Mesendoderm (in vitro differentiated cells): ENCODE data around the gene PLEKHG7.
"Not testable (repeated sequence)": the region's sequence is repeated elsewhere in the genome, so short reads cannot be mapped to it uniquely, and the experiment has no call there.

Experiments used
- DNase-seq: peaks from one replicate; pipeline ENCODE4 v3.0.0; 2013
- H2AK5ac ChIP-seq: 2 replicates; pipeline ENCODE4 v1.6.1; 2013; ENCODE audit warnings: low read length, inconsistent platforms
- H2BK120ac ChIP-seq: 2 replicates; pipeline ENCODE4 v1.6.1; 2013; ENCODE audit warnings: low read depth, mild to moderate bottlenecking, low read length, moderate library complexity, mixed read lengths
- H2BK15ac ChIP-seq: replicated peaks from 2 replicates; pipeline ENCODE4 v1.6.1; 2013; ENCODE audit warnings: low read depth, mild to moderate bottlenecking, moderate library complexity
- H2BK5ac ChIP-seq: 2 replicates; pipeline ENCODE4 v1.6.1; 2013; ENCODE audit warnings: low read length, inconsistent platforms
- H3K18ac ChIP-seq: 2 replicates; pipeline ENCODE4 v1.6.1; 2013; ENCODE audit warnings: mild to moderate bottlenecking, low read length, mixed read lengths
- H3K23ac ChIP-seq: one replicate; pipeline ENCODE4 v1.6.1; 2013; ENCODE audit warnings: low read length
- H3K27ac ChIP-seq: 2 replicates; pipeline ENCODE4 v1.5.1; 2013; ENCODE audit warnings: low read depth, mild to moderate bottlenecking, inconsistent platforms, low read length, moderate library complexity
- H3K27me3 ChIP-seq: 2 replicates; pipeline ENCODE4 v1.6.1; 2013; ENCODE audit warnings: low read length, control low read depth, mild to moderate bottlenecking, inconsistent platforms; ENCODE audit not compliant: insufficient read depth, poor library complexity
- H3K36me3 ChIP-seq: 2 replicates; pipeline ENCODE4 v1.6.1; 2013; ENCODE audit warnings: low read length, inconsistent platforms; ENCODE audit not compliant: control insufficient read depth, insufficient read depth
- H3K4ac ChIP-seq: one replicate; pipeline ENCODE4 v1.6.1; 2013; ENCODE audit warnings: low read depth, mild to moderate bottlenecking, low read length, moderate library complexity
- H3K4me1 ChIP-seq: 2 replicates; pipeline ENCODE4 v1.6.1; 2013; ENCODE audit warnings: low read depth, low read length, inconsistent platforms; ENCODE audit not compliant: control insufficient read depth
- H3K4me2 ChIP-seq: 2 replicates; pipeline ENCODE4 v1.6.1; 2013; ENCODE audit warnings: low read length
- H3K4me3 ChIP-seq: 2 replicates; pipeline ENCODE4 v1.5.1; 2013; ENCODE audit warnings: mild to moderate bottlenecking, low read length
- H3K56ac ChIP-seq: one replicate; pipeline ENCODE4 v1.6.1; 2013; ENCODE audit warnings: low read length
- H3K79me1 ChIP-seq: 2 replicates; pipeline ENCODE4 v1.6.1; 2013; ENCODE audit warnings: low read length, inconsistent platforms
- H3K79me2 ChIP-seq: 2 replicates; pipeline ENCODE4 v1.6.1; 2013; ENCODE audit warnings: mild to moderate bottlenecking, low read length; ENCODE audit not compliant: control insufficient read depth, insufficient read depth
- H3K9ac ChIP-seq: 2 replicates; pipeline ENCODE4 v1.6.1; 2013; ENCODE audit warnings: low read length, inconsistent platforms
- H4K5ac ChIP-seq: one replicate; pipeline ENCODE4 v1.6.1; 2013; ENCODE audit warnings: low read length
- H4K8ac ChIP-seq: one replicate; pipeline ENCODE4 v1.6.1; 2013; ENCODE audit warnings: low read depth, mild to moderate bottlenecking, control low read depth, low read length, moderate library complexity
- WGBS: extraction: QIAGEN DNeasy Blood & Tissue Kit; methylation state at CpG from one replicate; pipeline ENCODE4 v1.1.7; 2013; ENCODE audit warnings: low lambda C conversion rate, missing lambda C conversion rate; ENCODE audit not compliant: insufficient coverage; ENCODE audit errors: extremely low coverage; 5-methylcytosine and 5-hydroxymethylcytosine counted together

Gene PLEKHG7

GRCh38 chr12:92658611-92659010 is 44.2 kb upstream of the PLEKHG7 start:
- no peak overlapping the region for H3K9ac ChIP-seq
- no peaks in the 10 kb centered on the region for H3K4me1 ChIP-seq
- no peaks in the 10 kb centered on the region for H3K36me3 ChIP-seq
- no peak for DNase-seq
- no peak overlapping the region for H3K56ac ChIP-seq
- H2BK5ac ChIP-seq = no peak overlapping the region
- WGBS = no CpG with 5 or more reads among the region's 2 CpGs
- no peaks in the 10 kb centered on the region for H3K79me1 ChIP-seq
- no peak overlapping the region for H3K23ac ChIP-seq
- no peak overlapping the region for H3K27ac ChIP-seq
- H3K4me3 ChIP-seq = no peak overlapping the region
- no peak overlapping the region for H4K8ac ChIP-seq
- no peak overlapping the region for H2BK120ac ChIP-seq
- no peak overlapping the region for H3K4me2 ChIP-seq
- no peak overlapping the region for H2BK15ac ChIP-seq
- no peak overlapping the region for H2AK5ac ChIP-seq
- no peak overlapping the region for H3K4ac ChIP-seq
- H3K27me3 ChIP-seq = no peaks in the 10 kb centered on the region
- no peaks in the 10 kb centered on the region for H3K79me2 ChIP-seq
- H4K5ac ChIP-seq = no peak overlapping the region
- no peak overlapping the region for H3K18ac ChIP-seq

- Histone ChIP-seq H2BK5ac (no peak overlapping the region), H3K18ac (no peak overlapping the region), H3K27me3 (no peaks in the 10 kb centered on the region), H3K56ac (no peak overlapping the region), H3K23ac (no peak overlapping the region), H4K5ac (no peak overlapping the region), H3K4me3 (no peak overlapping the region), H3K4me1 (no peaks in the 10 kb centered on the region), H2AK5ac (no peak overlapping the region), H3K79me1 (no peaks in the 10 kb centered on the region), H3K27ac (no peak overlapping the region), H3K79me2 (no peaks in the 10 kb centered on the region), H4K8ac (no peak overlapping the region), H3K4ac (no peak overlapping the region), H2BK120ac (no peak overlapping the region), H3K9ac (no peak overlapping the region), H2BK15ac (no peak overlapping the region), H3K4me2 (no peak overlapping the region), H3K36me3 (no peaks in the 10 kb centered on the region)
- WGBS = no CpG with 5 or more reads among the region's 6 CpGs
- no peak for DNase-seq
Measured at GRCh38 chr12:92661269-92661668, 41.5 kb upstream of the PLEKHG7 start.

- H3K4me2 ChIP-seq = no peak overlapping the region
- no peak overlapping the region for H2BK5ac ChIP-seq
- no peak overlapping the region for H3K56ac ChIP-seq
- H4K8ac ChIP-seq = no peak overlapping the region
- H3K4me3 ChIP-seq = no peak overlapping the region
- no peak overlapping the region for H3K18ac ChIP-seq
- no peak overlapping the region for H2AK5ac ChIP-seq
- H3K79me1 ChIP-seq = no peaks in the 10 kb centered on the region
- no peak overlapping the region for H3K4ac ChIP-seq
- no peak overlapping the region for H2BK120ac ChIP-seq
- H3K27me3 ChIP-seq = no peaks in the 10 kb centered on the region
- H3K36me3 ChIP-seq = no peaks in the 10 kb centered on the region
- WGBS = no CpG with 5 or more reads among the region's 2 CpGs
- no peak for DNase-seq
- H3K79me2 ChIP-seq = no peaks in the 10 kb centered on the region
- no peaks in the 10 kb centered on the region for H3K4me1 ChIP-seq
- H4K5ac ChIP-seq = no peak overlapping the region
- no peak overlapping the region for H3K9ac ChIP-seq
- no peak overlapping the region for H3K23ac ChIP-seq
- H3K27ac ChIP-seq = no peak overlapping the region
- H2BK15ac ChIP-seq = no peak overlapping the region
Measured at GRCh38 chr12:92665496-92665895, 37.3 kb upstream of the PLEKHG7 start.

- H2BK15ac ChIP-seq = no peak overlapping the region
- no peak overlapping the region for H3K23ac ChIP-seq
- no peak overlapping the region for H2BK120ac ChIP-seq
- no peak overlapping the region for H4K5ac ChIP-seq
- no peak overlapping the region for H2BK5ac ChIP-seq
- no peak for DNase-seq
- no peak overlapping the region for H3K4ac ChIP-seq
- H3K36me3 ChIP-seq = no peaks in the 10 kb centered on the region
- H3K27ac ChIP-seq = no peak overlapping the region
- no peak overlapping the region for H3K4me3 ChIP-seq
- H2AK5ac ChIP-seq = no peak overlapping the region
- H4K8ac ChIP-seq = no peak overlapping the region
- no peak overlapping the region for H3K56ac ChIP-seq
- H3K27me3 ChIP-seq = no peaks in the 10 kb centered on the region
- no peaks in the 10 kb centered on the region for H3K79me2 ChIP-seq
- no peak overlapping the region for H3K18ac ChIP-seq
- H3K4me1 ChIP-seq = no peaks in the 10 kb centered on the region
- no peak overlapping the region for H3K9ac ChIP-seq
- no peaks in the 10 kb centered on the region for H3K79me1 ChIP-seq
- H3K4me2 ChIP-seq = no peak overlapping the region
Measured at GRCh38 chr12:92668739-92669138, 34.0 kb upstream of the PLEKHG7 start.

- not testable (repeated sequence) for H3K4ac ChIP-seq, H3K27me3 ChIP-seq, H2BK5ac ChIP-seq, H3K36me3 ChIP-seq, H3K18ac ChIP-seq, DNase-seq, H2AK5ac ChIP-seq, H3K79me2 ChIP-seq, H3K23ac ChIP-seq, H3K56ac ChIP-seq, H2BK15ac ChIP-seq, H3K27ac ChIP-seq, H3K4me3 ChIP-seq, H3K79me1 ChIP-seq, H3K4me2 ChIP-seq, H4K8ac ChIP-seq, H2BK120ac ChIP-seq, H4K5ac ChIP-seq, H3K4me1 ChIP-seq, H3K9ac ChIP-seq
- WGBS = no CpG with 5 or more reads among the region's 11 CpGs
Measured at GRCh38 chr12:92671524-92671923, 31.3 kb upstream of the PLEKHG7 start.

- Histone ChIP-seq H2BK120ac (no peak overlapping the region), H3K79me2 (no peaks in the 10 kb centered on the region), H2AK5ac (no peak overlapping the region), H3K27me3 (no peaks in the 10 kb centered on the region), H3K4me3 (no peak overlapping the region), H2BK15ac (no peak overlapping the region), H3K4me2 (no peak overlapping the region), H3K9ac (no peak overlapping the region), H3K27ac (no peak overlapping the region), H3K23ac (no peak overlapping the region), H4K8ac (no peak overlapping the region), H3K18ac (no peak overlapping the region), H3K4me1 (no peaks in the 10 kb centered on the region), H3K36me3 (no peaks in the 10 kb centered on the region), H3K4ac (no peak overlapping the region), H2BK5ac (no peak overlapping the region), H3K79me1 (no peaks in the 10 kb centered on the region), H4K5ac (no peak overlapping the region), H3K56ac (no peak overlapping the region)
- DNase-seq = no peak
- no CpG with 5 or more reads among the region's 3 CpGs for WGBS
Measured at GRCh38 chr12:92673756-92674155, 29.0 kb upstream of the PLEKHG7 start.
